H1 (cell line): ENCODE data around the gene MOCS1.

ENCODE experiments used
- CHD2 ChIP-seq: IDR thresholded peaks from 2 replicates; pipeline ENCODE4 v1.6.1; 2012; ENCODE audit warnings: low read length, improper control_type of control experiment
- CTCF ChIP-seq, 3 experiments: IDR thresholded peaks; 1 replicate in 2 of 3; 2 replicates in 1 of 3; pipeline versions ENCODE4 v1.5.1 to v1.6.1; 2011; ENCODE audit warnings: low read length in 3 of 3, mild to moderate bottlenecking in 3 of 3, inconsistent platforms in 2 of 3, low read depth in 1 of 3, moderate library complexity in 1 of 3; ENCODE audit not compliant: insufficient read depth in 1 of 3; ENCODE audit errors: control extremely low read depth in 1 of 3
- EP300 ChIP-seq, 2 experiments: IDR thresholded peaks; 1 replicate in 1 of 2; 2 replicates in 1 of 2; pipeline ENCODE4 v1.6.1; 2011 to 2012; ENCODE audit warnings: low read depth in 2 of 2, low read length in 2 of 2, mild to moderate bottlenecking in 2 of 2, borderline replicate concordance in 1 of 2, inconsistent platforms in 1 of 2, moderate library complexity in 1 of 2
- JUN ChIP-seq: IDR thresholded peaks from 2 replicates; pipeline ENCODE4 v1.6.1; 2011; ENCODE audit warnings: low read depth, mild to moderate bottlenecking, improper control_type of control experiment, low read length
- JUND ChIP-seq: IDR thresholded peaks from 2 replicates; pipeline ENCODE4 v1.6.1; 2011; ENCODE audit warnings: mild to moderate bottlenecking, improper control_type of control experiment, low read length
- POLR2A ChIP-seq, 2 experiments: IDR thresholded peaks; 1 replicate in 1 of 2; 2 replicates in 1 of 2; pipeline ENCODE4 v1.6.1; 2011; ENCODE audit warnings: low read depth in 2 of 2, low read length in 2 of 2, mild to moderate bottlenecking in 2 of 2; ENCODE audit errors: control extremely low read depth in 1 of 2
- POLR2AphosphoS5 ChIP-seq: IDR thresholded peaks from 2 replicates; pipeline ENCODE4 v1.6.1; 2011; ENCODE audit warnings: low read depth, low read length
- RFX5 ChIP-seq: IDR thresholded peaks from 2 replicates; pipeline ENCODE4 v1.6.1; 2011; ENCODE audit warnings: low read depth, low read length, improper control_type of control experiment, borderline replicate concordance
- RXRA ChIP-seq: IDR thresholded peaks from 2 replicates; pipeline ENCODE4 v1.6.1; 2011; ENCODE audit warnings: low read depth, mild to moderate bottlenecking, low read length, moderate library complexity; ENCODE audit not compliant: insufficient read depth
- SIN3A ChIP-seq, 2 experiments: IDR thresholded peaks in 1 of 2; conservative IDR thresholded peaks in 1 of 2; 2 replicates each; pipeline ENCODE4 v1.6.1; 2011 to 2012; ENCODE audit warnings: low read length in 2 of 2, improper control_type of control experiment in 1 of 2, low read depth in 1 of 2, mild to moderate bottlenecking in 1 of 2
- SRF ChIP-seq: IDR thresholded peaks from 2 replicates; pipeline ENCODE4 v1.6.1; 2011; ENCODE audit warnings: mild to moderate bottlenecking, low read depth, low read length, moderate library complexity
- USF2 ChIP-seq: IDR thresholded peaks from 2 replicates; pipeline ENCODE4 v1.6.1; 2011; ENCODE audit warnings: low read length, improper control_type of control experiment
- YY1 ChIP-seq: IDR thresholded peaks from 2 replicates; pipeline ENCODE4 v1.6.1; 2011; ENCODE audit warnings: low read depth, mild to moderate bottlenecking, low read length

DNA sequence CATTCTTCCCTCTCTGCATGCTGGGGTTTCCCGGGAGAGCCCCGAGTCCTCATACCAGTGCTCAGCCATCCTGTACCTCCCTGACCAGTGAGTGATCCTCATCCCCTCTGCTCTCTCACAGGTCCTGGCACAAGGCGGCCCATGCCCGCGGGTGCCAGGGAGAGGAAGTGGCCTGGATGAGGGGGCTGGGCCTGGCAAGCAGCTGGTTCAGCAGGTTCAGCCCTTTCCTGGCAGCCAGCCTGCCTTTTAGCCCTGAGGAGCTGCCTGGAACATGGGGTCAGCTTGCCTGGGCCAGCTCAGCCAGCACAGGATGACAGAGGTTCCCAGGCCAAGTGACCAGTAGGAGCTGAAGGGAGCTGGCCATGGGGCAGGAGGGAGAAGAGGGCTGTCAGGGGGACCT is 10.9 kb downstream of the MOCS1 start:
- TF ChIP-seq CTCF (IDR thresholded peaks at IDR 0.05; ENCODE audit: control extremely low read depth in 1 of 3, insufficient read depth in 1 of 3, low read depth in 1 of 3, low read length in 3 of 3) (no peak), YY1 (no peak), JUN (no peak), SRF (no peak), POLR2A (IDR thresholded peaks at IDR 0.05; ENCODE audit: control extremely low read depth in 1 of 2, low read depth in 2 of 2, low read length in 2 of 2) (no peak), USF2 (no peak), CHD2 (no peak), SIN3A (conservative IDR thresholded peaks at IDR 0.05 in 1 of 2, IDR thresholded peaks at IDR 0.05 in 1 of 2; ENCODE audit: low read depth in 1 of 2, low read length in 2 of 2) (no peak), EP300 (IDR thresholded peaks at IDR 0.05; ENCODE audit: borderline replicate concordance in 1 of 2, low read depth in 2 of 2, low read length in 2 of 2) (no peak), RFX5 (no peak), POLR2AphosphoS5 (no peak), RXRA (no peak), JUND (no peak)
